Sigmoid colon (tissue), 4 donors: ENCODE data around the gene LRRC74B.

ENCODE experiments used
- EP300 ChIP-seq, 4 donors: sonication (generic); formaldehyde crosslinking; IDR thresholded peaks; one replicate each; pipeline ENCODE4 v1.6.1; 2017; ENCODE audit warnings: antibody characterized with exemption in 4 of 4
- POLR2A ChIP-seq, 2 donors: fragments of 450-650 bp; IDR thresholded peaks; one replicate each; pipeline ENCODE4 v1.6.1; 2016; ENCODE audit warnings: antibody characterized with exemption in 2 of 2, mild to moderate bottlenecking in 2 of 2, moderate library complexity in 2 of 2
- TF ChIP-seq, protein P1 (sequence below), 4 experiments: fragments of 450-650 bp in 3 of 4; fragments of 200-600 bp in 1 of 4; IDR thresholded peaks; one replicate each; pipeline ENCODE4 v1.5.1; 2016 to 2019; ENCODE audit warnings: antibody characterized with exemption in 4 of 4, mild to moderate bottlenecking in 3 of 4, moderate library complexity in 2 of 4

- TF ChIP-seq, protein P1, sequence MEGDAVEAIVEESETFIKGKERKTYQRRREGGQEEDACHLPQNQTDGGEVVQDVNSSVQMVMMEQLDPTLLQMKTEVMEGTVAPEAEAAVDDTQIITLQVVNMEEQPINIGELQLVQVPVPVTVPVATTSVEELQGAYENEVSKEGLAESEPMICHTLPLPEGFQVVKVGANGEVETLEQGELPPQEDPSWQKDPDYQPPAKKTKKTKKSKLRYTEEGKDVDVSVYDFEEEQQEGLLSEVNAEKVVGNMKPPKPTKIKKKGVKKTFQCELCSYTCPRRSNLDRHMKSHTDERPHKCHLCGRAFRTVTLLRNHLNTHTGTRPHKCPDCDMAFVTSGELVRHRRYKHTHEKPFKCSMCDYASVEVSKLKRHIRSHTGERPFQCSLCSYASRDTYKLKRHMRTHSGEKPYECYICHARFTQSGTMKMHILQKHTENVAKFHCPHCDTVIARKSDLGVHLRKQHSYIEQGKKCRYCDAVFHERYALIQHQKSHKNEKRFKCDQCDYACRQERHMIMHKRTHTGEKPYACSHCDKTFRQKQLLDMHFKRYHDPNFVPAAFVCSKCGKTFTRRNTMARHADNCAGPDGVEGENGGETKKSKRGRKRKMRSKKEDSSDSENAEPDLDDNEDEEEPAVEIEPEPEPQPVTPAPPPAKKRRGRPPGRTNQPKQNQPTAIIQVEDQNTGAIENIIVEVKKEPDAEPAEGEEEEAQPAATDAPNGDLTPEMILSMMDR (IDR thresholded peaks at IDR 0.05) = no peak
- TF ChIP-seq POLR2A (IDR thresholded peaks at IDR 0.05) (no peak), EP300 (IDR thresholded peaks at IDR 0.05) (no peak)
Measured at GRCh38 chr22:21016644-21017420, 28.9 kb upstream of the LRRC74B start.
